K562 (cell line): ENCODE results near the gene OR52J3. TPM values are rescaled to one million over a fixed set of nuclear protein-coding genes. Genes with fewer than 3 reads are reported as not detected.

Experiments
- ATAC-seq: fragments of 200-7000 bp; cut with Tn5 transposase; 3 replicates; pipeline ENCODE4 v1.9.1; 2020; ENCODE audit warnings: moderate library complexity
- BruUV-seq: library from RNA; stranded (reverse); fragments of 400-500 nt; replicated peaks from 2 replicates; lab custom pipeline; 2021; lab: Mats Ljungman, UMichigan
- CTCF ChIA-PET: fragments of 300-600 bp; formaldehyde crosslinking; extraction: SDS; loops from one replicate; lab custom pipeline; 2021; ENCODE audit warnings: low intra/inter-chr PET ratio; lab: Yijun Ruan, JAX
- POLR2A ChIA-PET: fragments of 300-600, 350-650 bp; sonication (Branson Sonifier 250); formaldehyde crosslinking; extraction: SDS; loops from one replicate; lab custom pipeline; 2021; ENCODE audit warnings: antibody characterized with exemption, inconsistent platforms; lab: Yijun Ruan, JAX
- DNase-seq, 4 experiments: peaks; one replicate each; pipeline versions ENCODE4 v3.0.0 to v3.0.0-alpha.2; 2011 to 2018; ENCODE audit warnings: low spot score in 3 of 4, mixed read lengths in 3 of 4; ENCODE audit errors: extremely low read depth in 1 of 4
- FAIRE-seq: peaks from 2 replicates; lab custom pipeline; 2011; peaks lifted over from hg19 to GRCh38; lab: Jason Lieb, UNC
- H2AFZ ChIP-seq: 2 replicates; pipeline ENCODE4 v1.6.0; 2011; ENCODE audit warnings: low read depth, low read length, control low read depth, inconsistent platforms
- H3K27ac ChIP-seq: fragments of 200-600 bp; 3 replicates; pipeline ENCODE4 v1.8.0; 2011; ENCODE audit warnings: low read depth, mild to moderate bottlenecking, control low read depth, inconsistent platforms, low read length, moderate library complexity, mixed read lengths; ENCODE audit errors: extremely low read depth
- H3K27me3 ChIP-seq, 2 experiments: fragments of 300-600 bp in 1 of 2; 2 replicates in 1 of 2; 3 replicates in 1 of 2; pipeline versions ENCODE4 v1.6.0 to v1.8.0; 2011; ENCODE audit warnings: inconsistent platforms in 2 of 2, low read length in 2 of 2, mild to moderate bottlenecking in 1 of 2, mixed read lengths in 1 of 2, moderate library complexity in 1 of 2; ENCODE audit not compliant: control insufficient read depth in 2 of 2, insufficient read depth in 2 of 2
- H3K36me3 ChIP-seq: fragments of 300-600 bp; 3 replicates; pipeline ENCODE4 v1.8.0; 2011; ENCODE audit warnings: mild to moderate bottlenecking, low read length, inconsistent platforms; ENCODE audit not compliant: control insufficient read depth, insufficient read depth
- H3K4me1 ChIP-seq, 2 experiments: fragments of 200-600 bp in 1 of 2; replicated peaks in 1 of 2; 2 replicates in 1 of 2; 3 replicates in 1 of 2; pipeline versions ENCODE4 v1.5.1 to v1.8.0; 2011; ENCODE audit warnings: inconsistent platforms in 2 of 2, low read length in 2 of 2, mild to moderate bottlenecking in 1 of 2, mixed read lengths in 1 of 2, moderate library complexity in 1 of 2; ENCODE audit not compliant: control insufficient read depth in 2 of 2, insufficient read depth in 2 of 2
- H3K4me2 ChIP-seq: 2 replicates; pipeline ENCODE4 v1.6.1; 2011; ENCODE audit warnings: low read length, control low read depth, inconsistent platforms, mixed read lengths; ENCODE audit not compliant: insufficient read depth
- H3K4me3 ChIP-seq: fragments of 200-600 bp; sonication (generic), shearing (Covaris generic); 2 replicates; pipeline ENCODE4 v1.5.1; 2016; ENCODE audit warnings: control low read depth, inconsistent platforms
- H3K79me2 ChIP-seq: fragments of 200-600 bp; 3 replicates; pipeline ENCODE4 v1.8.0; 2011; ENCODE audit warnings: low read length, inconsistent platforms; ENCODE audit not compliant: control insufficient read depth, insufficient read depth
- H3K9ac ChIP-seq, 2 experiments: 2 replicates each; pipeline versions ENCODE4 v1.6.0 to v1.6.1; 2011; ENCODE audit warnings: low read depth in 2 of 2, low read length in 2 of 2, control low read depth in 1 of 2, inconsistent platforms in 1 of 2, mild to moderate bottlenecking in 1 of 2, mixed read lengths in 1 of 2; ENCODE audit not compliant: insufficient read depth in 1 of 2
- H3K9me1 ChIP-seq: one replicate; pipeline ENCODE4 v1.6.0; 2011; ENCODE audit warnings: inconsistent platforms, mild to moderate bottlenecking, low read length, moderate library complexity; ENCODE audit not compliant: control insufficient read depth, insufficient read depth
- H3K9me3 ChIP-seq: replicated peaks from 2 replicates; pipeline ENCODE4 v1.5.1; 2011; ENCODE audit warnings: low read depth, low read length, inconsistent platforms; ENCODE audit not compliant: control insufficient read depth, insufficient read depth
- H4K20me1 ChIP-seq: replicated peaks from 2 replicates; pipeline ENCODE4 v1.6.1; 2011; ENCODE audit warnings: low read length, inconsistent platforms, mixed read lengths; ENCODE audit not compliant: control insufficient read depth, insufficient read depth
- ILF3 ChIP-seq: fragments of 450-650 bp; IDR thresholded peaks from 2 replicates; pipeline ENCODE4 v1.6.1; 2018; ENCODE audit warnings: antibody characterized with exemption, mild to moderate bottlenecking, moderate library complexity, borderline replicate concordance
- MYBL2 ChIP-seq, 2 experiments: fragments of 450-650 bp in 1 of 2; sonication (generic) in 1 of 2; formaldehyde crosslinking in 1 of 2; IDR thresholded peaks; 2 replicates each; pipeline versions ENCODE4 v1.6.1 to v1.8.1; 2017 to 2022; ENCODE audit warnings: borderline replicate concordance in 1 of 2, inconsistent platforms in 1 of 2, low read depth in 1 of 2, mild to moderate bottlenecking in 1 of 2, missing genetic modification reagents in 1 of 2, moderate library complexity in 1 of 2
- NR3C1 ChIP-seq: sonication (generic); formaldehyde crosslinking; IDR thresholded peaks from 2 replicates; pipeline ENCODE4 v1.8.1; 2022; ENCODE audit warnings: missing genetic modification reagents
- YY1 ChIP-seq, 3 experiments: IDR thresholded peaks; 2 replicates each; pipeline ENCODE4 v1.6.1; 2011; ENCODE audit warnings: low read length in 2 of 3, mild to moderate bottlenecking in 2 of 3, moderate library complexity in 2 of 3, borderline replicate concordance in 1 of 3, control low read depth in 1 of 3, low read depth in 1 of 3; ENCODE audit not compliant: insufficient read depth in 3 of 3, insufficient replicate concordance in 2 of 3, control insufficient read depth in 1 of 3, insufficient read length in 1 of 3; ENCODE audit errors: extremely low read depth in 1 of 3
- ZNF778 ChIP-seq: fragments of 450-650 bp; formaldehyde crosslinking; IDR thresholded peaks from 2 replicates; pipeline ENCODE4 v1.4.0; 2020; ENCODE audit warnings: mild to moderate bottlenecking, moderate library complexity
- WGBS: fragments of 100-300 bp; shearing (Covaris generic); methylation state at CpG from one replicate; pipeline ENCODE4 v1.1.6; 2016; ENCODE audit warnings: low coverage, mixed read lengths; ENCODE audit not compliant: insufficient coverage; ENCODE audit errors: missing lambda C conversion rate; 5-methylcytosine and 5-hydroxymethylcytosine counted together
- in situ Hi-C: fragments of 300-500 bp; cut with MboI; formaldehyde crosslinking; loops from 4 replicates; pipeline ENCODE4 v1.15.0; 2018; ENCODE audit warnings: inconsistent platforms, mixed read lengths
- intact Hi-C: fragments of 100-400 bp; cut with micrococcal nuclease; formaldehyde crosslinking; loops from 2 replicates; pipeline ENCODE4 v1.14.2; 2022
- polyA plus RNA-seq, 8 experiments: library from polyadenylated mRNA; depleted of rRNA in 4 of 8; stranded (reverse) in 5 of 8; unstranded in 3 of 8; fragments of >200 nt; fragmentation: Nextera tagmentation in 2 of 8; fragmentation: Illumina TruSeq in 1 of 8; extraction: Ambion mirVana in 2 of 8; extraction: Trizol in 1 of 8; gene quantifications; 2 replicates each; pipeline versions ENCODE4 v1.2.1 to v1.2.3, GENCODE V29; 2011 to 2014; ENCODE audit warnings: inconsistent platforms in 1 of 8, missing spikeins in 1 of 8
- total RNA-seq, 7 experiments: library from RNA; depleted of rRNA in 6 of 7; stranded (reverse); fragments of >200 nt in 6 of 7; fragmentation: Illumina TruSeq in 2 of 7; extraction: Trizol in 2 of 7; gene quantifications; 2 replicates each; pipeline versions ENCODE4 v1.2.1 to v1.2.3, GENCODE V29; 2011 to 2021; ENCODE audit warnings: low replicate concordance in 1 of 7
- TF ChIP-seq, protein P1 (sequence below): fragments of 250-450 bp; sonication (Bioruptor Pico); IDR thresholded peaks from 2 replicates; pipeline ENCODE4 v1.5.0; 2021; ENCODE audit warnings: mild to moderate bottlenecking, moderate library complexity
- TF ChIP-seq, protein P2 (sequence below): fragments of 200-800 bp; sonication (Bioruptor generic); IDR thresholded peaks from 2 replicates; pipeline ENCODE4 v1.6.1; 2017; ENCODE audit warnings: missing genetic modification characterization, missing compliant biosample characterization
- TF ChIP-seq, protein P3 (sequence below): fragments of 450-650 bp; formaldehyde crosslinking; IDR thresholded peaks from 2 replicates; pipeline ENCODE4 v1.4.0; 2020; ENCODE audit warnings: mild to moderate bottlenecking
- TF ChIP-seq, protein P4 (sequence below): fragments of 450-650 bp; formaldehyde crosslinking; IDR thresholded peaks from 2 replicates; pipeline ENCODE4 v1.4.0; 2022; ENCODE audit warnings: mild to moderate bottlenecking, moderate library complexity
- TF ChIP-seq, protein P5 (sequence below), 2 experiments: fragments of 250-450 bp in 1 of 2; fragments of 450-650 bp in 1 of 2; sonication (Bioruptor Pico) in 1 of 2; IDR thresholded peaks; 2 replicates each; pipeline versions ENCODE4 v1.6.1 to v1.8.0; 2016 to 2021; ENCODE audit warnings: mild to moderate bottlenecking in 2 of 2, moderate library complexity in 2 of 2, missing compliant biosample characterization in 1 of 2, missing genetic modification characterization in 1 of 2

OR52J3 gene
- total and polyA plus RNA-seq, 9 of the 15 experiments (the other 6 are each of a cell fraction or from before 2014, with no cell fraction given), result not detected

DNA sequence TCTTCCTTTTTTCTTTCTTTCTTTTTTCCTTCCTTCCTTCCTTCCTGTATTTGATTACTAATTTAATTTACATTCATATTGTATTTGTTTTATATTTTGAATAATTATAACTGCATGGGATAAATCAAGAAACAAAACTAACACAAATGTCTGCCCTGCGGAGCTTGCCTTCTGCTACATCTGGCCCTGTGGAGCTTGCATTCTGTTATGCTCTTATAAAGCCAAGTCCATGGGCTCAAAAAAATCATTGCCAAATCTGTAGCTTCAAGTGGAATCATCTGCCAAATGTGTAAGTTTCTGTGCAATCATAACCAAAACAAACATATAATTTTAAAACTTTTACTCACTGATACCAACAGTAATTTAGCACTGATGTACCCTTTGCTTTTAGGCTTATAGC, 8.0 kb upstream of the OR52J3 start:
- H3K27ac ChIP-seq, result no peak overlapping the region
- H3K36me3 ChIP-seq, result no peaks in the 10 kb centered on the region
- no peak for ATAC-seq
- no peak overlapping the region for H3K9ac ChIP-seq
- H3K4me3 ChIP-seq, result no peak overlapping the region
- H3K79me2 ChIP-seq, result no peaks in the 10 kb centered on the region
- no peak for FAIRE-seq
- ChIA-PET POLR2A (no interaction called here), CTCF (no interaction called here)
- BruUV-seq, result no TSS peak
- no peaks in the 10 kb centered on the region for H3K9me3 ChIP-seq
- WGBS, result 17% methylated on average over 1 of the region's 1 CpG
- peaks cover 2 to 5% of the 10 kb centered on the region in 2 experiments; a peak in 2 of 5 replicates for H3K27me3 ChIP-seq
- H3K4me2 ChIP-seq, result no peak overlapping the region
- no peak for DNase-seq
- no peaks in the 10 kb centered on the region for H3K4me1 ChIP-seq
- in situ Hi-C loops (no loop called here), intact Hi-C loops (no loop called here)
- no peak overlapping the region for H2AFZ ChIP-seq
- H3K9me1 ChIP-seq, result no peaks in the 10 kb centered on the region
- H4K20me1 ChIP-seq, result no peaks in the 10 kb centered on the region
- TF ChIP-seq NR3C1 (CRISPR knock-in tag) (no peak), ILF3 (no peak), YY1 (IDR thresholded peaks at IDR 0.05; ENCODE audit: borderline replicate concordance in 1 of 3, control insufficient read depth in 1 of 3, extremely low read depth in 1 of 3, insufficient read depth in 3 of 3, insufficient read length in 1 of 3, insufficient replicate concordance in 2 of 3, low read depth in 1 of 3, low read length in 2 of 3) (no peak), MYBL2 (IDR thresholded peaks at IDR 0.05; ENCODE audit: low read depth) (no peak), MYBL2 (CRISPR knock-in tag; IDR thresholded peaks at IDR 0.05; ENCODE audit: borderline replicate concordance) (no peak), ZNF778 (CRISPR knock-in tag) (no peak)
- TF ChIP-seq, protein P1, sequence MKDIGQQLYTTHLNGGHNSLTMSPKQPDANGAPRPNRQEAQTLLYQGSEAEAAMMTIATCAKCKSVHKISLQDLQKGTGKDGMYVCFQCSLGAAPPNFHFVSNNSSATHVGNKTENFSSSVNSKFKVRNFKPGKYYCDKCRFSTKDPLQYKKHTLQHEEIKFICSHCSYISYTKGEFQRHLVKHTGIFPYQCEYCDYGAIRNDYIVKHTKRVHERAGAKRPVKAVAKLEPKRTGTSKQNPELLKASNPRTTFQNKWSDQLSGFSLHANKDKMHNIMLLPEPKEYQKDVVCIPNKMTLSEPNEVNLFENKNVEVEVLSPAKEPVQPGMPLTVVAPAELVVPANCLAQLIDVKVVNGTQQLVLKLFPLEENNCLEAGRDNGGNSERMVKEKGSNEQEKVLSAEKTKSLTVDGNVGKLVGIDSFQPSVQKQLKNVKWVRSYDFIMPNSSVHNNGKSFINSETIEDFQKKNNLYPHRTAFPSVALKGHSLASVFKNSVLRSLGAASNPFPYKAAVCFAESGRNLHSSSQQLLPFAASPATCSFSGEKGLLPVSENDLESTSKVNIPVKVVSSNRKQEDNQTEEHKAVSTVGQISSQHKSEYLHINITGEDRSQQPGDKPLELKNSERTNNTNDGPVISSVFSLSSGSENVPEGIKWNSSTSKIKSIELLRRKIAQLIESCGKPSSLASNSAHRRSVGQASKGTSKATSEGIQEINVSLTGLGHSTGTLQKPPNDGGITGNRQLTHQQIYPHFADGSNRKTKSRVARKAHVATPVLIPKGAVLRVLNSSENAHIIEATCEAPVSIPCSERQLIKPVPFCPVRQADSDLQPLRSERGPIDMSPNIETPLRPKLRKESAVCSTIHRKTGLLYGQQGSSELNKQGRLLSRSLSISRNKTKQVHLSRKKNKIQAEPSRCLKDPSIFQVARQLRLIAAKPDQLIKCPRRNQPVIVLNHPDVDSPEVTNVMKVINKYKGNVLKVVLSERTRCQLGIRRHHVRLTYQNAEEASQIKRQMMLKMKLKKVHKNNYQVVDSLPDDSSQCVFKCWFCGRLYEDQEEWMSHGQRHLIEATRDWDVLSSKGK (CRISPR knock-in tag), result no peak
- TF ChIP-seq, protein P2, sequence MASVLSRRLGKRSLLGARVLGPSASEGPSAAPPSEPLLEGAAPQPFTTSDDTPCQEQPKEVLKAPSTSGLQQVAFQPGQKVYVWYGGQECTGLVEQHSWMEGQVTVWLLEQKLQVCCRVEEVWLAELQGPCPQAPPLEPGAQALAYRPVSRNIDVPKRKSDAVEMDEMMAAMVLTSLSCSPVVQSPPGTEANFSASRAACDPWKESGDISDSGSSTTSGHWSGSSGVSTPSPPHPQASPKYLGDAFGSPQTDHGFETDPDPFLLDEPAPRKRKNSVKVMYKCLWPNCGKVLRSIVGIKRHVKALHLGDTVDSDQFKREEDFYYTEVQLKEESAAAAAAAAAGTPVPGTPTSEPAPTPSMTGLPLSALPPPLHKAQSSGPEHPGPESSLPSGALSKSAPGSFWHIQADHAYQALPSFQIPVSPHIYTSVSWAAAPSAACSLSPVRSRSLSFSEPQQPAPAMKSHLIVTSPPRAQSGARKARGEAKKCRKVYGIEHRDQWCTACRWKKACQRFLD, result no peak
- TF ChIP-seq, protein P3, sequence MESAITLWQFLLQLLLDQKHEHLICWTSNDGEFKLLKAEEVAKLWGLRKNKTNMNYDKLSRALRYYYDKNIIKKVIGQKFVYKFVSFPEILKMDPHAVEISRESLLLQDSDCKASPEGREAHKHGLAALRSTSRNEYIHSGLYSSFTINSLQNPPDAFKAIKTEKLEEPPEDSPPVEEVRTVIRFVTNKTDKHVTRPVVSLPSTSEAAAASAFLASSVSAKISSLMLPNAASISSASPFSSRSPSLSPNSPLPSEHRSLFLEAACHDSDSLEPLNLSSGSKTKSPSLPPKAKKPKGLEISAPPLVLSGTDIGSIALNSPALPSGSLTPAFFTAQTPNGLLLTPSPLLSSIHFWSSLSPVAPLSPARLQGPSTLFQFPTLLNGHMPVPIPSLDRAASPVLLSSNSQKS (CRISPR knock-in tag), result no peak
- TF ChIP-seq, protein P4, sequence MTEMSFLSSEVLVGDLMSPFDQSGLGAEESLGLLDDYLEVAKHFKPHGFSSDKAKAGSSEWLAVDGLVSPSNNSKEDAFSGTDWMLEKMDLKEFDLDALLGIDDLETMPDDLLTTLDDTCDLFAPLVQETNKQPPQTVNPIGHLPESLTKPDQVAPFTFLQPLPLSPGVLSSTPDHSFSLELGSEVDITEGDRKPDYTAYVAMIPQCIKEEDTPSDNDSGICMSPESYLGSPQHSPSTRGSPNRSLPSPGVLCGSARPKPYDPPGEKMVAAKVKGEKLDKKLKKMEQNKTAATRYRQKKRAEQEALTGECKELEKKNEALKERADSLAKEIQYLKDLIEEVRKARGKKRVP (CRISPR knock-in tag), result no peak
- TF ChIP-seq, protein P5, sequence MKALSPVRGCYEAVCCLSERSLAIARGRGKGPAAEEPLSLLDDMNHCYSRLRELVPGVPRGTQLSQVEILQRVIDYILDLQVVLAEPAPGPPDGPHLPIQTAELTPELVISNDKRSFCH (CRISPR knock-in tag; IDR thresholded peaks at IDR 0.05), result no peak
- TF ChIP-seq, protein P5 (tag; IDR thresholded peaks at IDR 0.05), result no peak
